Tongue (tissue), 2 donors: ENCODE results near the gene CPSF4L. TPM values are rescaled to one million over a fixed set of nuclear protein-coding genes. Genes with fewer than 3 reads are reported as not detected.
"Not testable (repeated sequence)": the region's sequence is repeated elsewhere in the genome, so short reads cannot be mapped to it uniquely, and the experiment has no call there.

ENCODE experiments used
- DNase-seq: peaks from one replicate; pipeline ENCODE4 v3.0.0-alpha.2; 2015
- total RNA-seq: library from RNA; depleted of rRNA; stranded (reverse); fragments of >200 nt; gene quantifications from one replicate; pipeline ENCODE4 v1.2.3, GENCODE V29; 2014

CPSF4L gene
- total RNA-seq = not detected

GRCh38 chr17:73261617-73261951, at the start of gene CPSF4L:
Gene CPSF4L, minus strand, starts transcription at chr17:73261880. Its CDS starts 62 bp downstream, at chr17:73261818.
- DNase-seq = no peak

- no peak for DNase-seq
Measured at GRCh38 chr17:73311428-73311780, 49.7 kb upstream of the CPSF4L start.

- peak; percentile 67 for DNase-seq
Measured at GRCh38 chr17:73309727-73310596, 48.3 kb upstream of the CPSF4L start.

GRCh38 chr17:73308959-73309358, 47.3 kb upstream of the CPSF4L start:
- not testable (repeated sequence) for DNase-seq

- DNase-seq = no peak
Measured at GRCh38 chr17:73308017-73308823, 46.5 kb upstream of the CPSF4L start.

GRCh38 chr17:73307130-73307529, 45.5 kb upstream of the CPSF4L start:
- peak; percentile 81 for DNase-seq

GRCh38 chr17:73305845-73306836, 44.5 kb upstream of the CPSF4L start:
- DNase-seq = no peak

GRCh38 chr17:73304971-73305812, 43.5 kb upstream of the CPSF4L start:
- DNase-seq = peak; percentile 72

- DNase-seq = no peak
Measured at GRCh38 chr17:73304438-73304837, 42.8 kb upstream of the CPSF4L start.

- no peak for DNase-seq
Measured at GRCh38 chr17:73302189-73302588, 40.5 kb upstream of the CPSF4L start.

GRCh38 chr17:73301369-73301768, 39.7 kb upstream of the CPSF4L start:
- DNase-seq = no peak

GRCh38 chr17:73300392-73300791, 38.7 kb upstream of the CPSF4L start:
- no peak for DNase-seq

GRCh38 chr17:73297934-73298861, 36.5 kb upstream of the CPSF4L start:
- no peak for DNase-seq

- DNase-seq = no peak
Measured at GRCh38 chr17:73293480-73293911, 31.8 kb upstream of the CPSF4L start.

GRCh38 chr17:73293031-73293430, 31.4 kb upstream of the CPSF4L start:
- no peak for DNase-seq

- DNase-seq = no peak
Measured at GRCh38 chr17:73292031-73292531, 30.4 kb upstream of the CPSF4L start.

GRCh38 chr17:73291260-73291801, 29.7 kb upstream of the CPSF4L start:
- no peak for DNase-seq

GRCh38 chr17:73290399-73291259, 28.9 kb upstream of the CPSF4L start:
- no peak for DNase-seq
